Activated naive CD8-positive, alpha-beta T cell treated with anti-CD3 and anti-CD28 coated beads, Interleukin-2, amount 50 U/mL, for 24 hours (primary cell): ENCODE results near the gene CLIP1.
A peak's percentile ranks its signal among the peaks of the same experiment; 100 is the strongest.
"Not testable (repeated sequence)": the region's sequence is repeated elsewhere in the genome, so short reads cannot be mapped to it uniquely, and the experiment has no call there.

ENCODE experiments used
- ATAC-seq: fragments of 150-1000 bp; cut with Tn5 transposase; one replicate; pipeline ENCODE4 v1.10.0; 2021
- DNase-seq: peaks from one replicate; pipeline ENCODE4 v3.0.0; 2021
- H3K27ac Mint-ChIP-seq: one replicate; pipeline ENCODE4 v1.8.0; 2021; ENCODE audit warnings: mild to moderate bottlenecking, mixed read lengths
- H3K27me3 Mint-ChIP-seq: one replicate; pipeline ENCODE4 v1.8.0; 2021; ENCODE audit warnings: mixed read lengths
- H3K36me3 Mint-ChIP-seq: one replicate; pipeline ENCODE4 v1.8.0; 2021; ENCODE audit warnings: low read depth, mixed read lengths
- H3K4me1 Mint-ChIP-seq: one replicate; pipeline ENCODE4 v1.8.0; 2021; ENCODE audit warnings: mixed read lengths
- H3K4me3 Mint-ChIP-seq: one replicate; pipeline ENCODE4 v1.8.0; 2021; ENCODE audit warnings: mild to moderate bottlenecking, moderate library complexity, mixed read lengths
- H3K9me3 Mint-ChIP-seq: one replicate; pipeline ENCODE4 v1.8.0; 2021; ENCODE audit warnings: mixed read lengths

The CLIP1 gene

DNA sequence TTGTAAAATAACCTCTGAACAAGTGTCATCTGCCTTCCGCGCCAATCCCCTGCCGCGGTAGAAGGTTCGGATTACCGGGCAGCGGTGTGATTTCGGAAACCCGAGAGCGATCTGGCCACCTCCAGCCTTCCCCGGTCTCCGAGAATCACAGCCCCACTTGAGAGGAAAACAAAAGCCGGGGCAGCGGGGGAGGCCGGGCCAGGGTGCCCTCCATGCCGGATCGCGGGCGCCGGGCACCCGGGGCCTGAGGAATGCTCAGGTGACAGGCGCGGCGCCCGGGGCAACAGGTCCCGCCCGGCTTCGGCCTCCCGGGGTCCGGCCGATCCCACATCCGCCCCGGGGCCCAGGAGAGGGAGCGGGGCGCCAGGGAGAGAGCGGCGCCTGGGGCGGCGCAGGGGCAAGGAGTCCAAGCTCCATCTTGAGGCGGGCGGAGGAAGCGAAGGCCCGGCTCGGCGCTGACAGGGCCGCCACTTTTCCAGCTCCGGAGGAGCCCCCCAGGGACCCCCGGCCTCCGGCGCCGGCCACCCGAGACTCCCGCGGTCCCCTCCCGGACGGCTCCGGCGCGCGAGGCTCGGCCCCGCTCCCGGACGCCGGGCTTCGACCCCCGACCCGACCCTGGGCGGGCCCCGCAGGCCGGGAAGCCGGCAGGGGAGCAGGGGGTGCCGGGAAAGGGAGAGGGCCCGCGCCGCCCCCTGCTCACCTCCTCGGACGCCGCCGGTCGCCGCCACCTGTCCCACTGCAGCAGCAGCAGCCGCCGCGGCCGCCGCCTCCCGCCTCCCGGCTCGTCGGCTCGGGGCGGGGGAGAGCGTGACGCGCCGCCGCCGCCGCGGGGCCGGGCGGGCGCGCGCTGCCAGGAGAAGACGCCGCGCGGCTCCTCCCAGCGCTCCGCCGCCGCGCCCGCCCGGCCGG, at the start of gene CLIP1:
Gene CLIP1, minus strand, starts transcription at position 849 of the 909 bp plus-strand sequence. CDS start 42,217 bp downstream, outside the sequence.
- Mint-ChIP-seq H3K27ac (peak within 1 kb of the TSS; percentile 86), H3K4me3 (peak within 1 kb of the TSS; percentile 88), H3K27me3 (no peaks in the 10 kb centered on the region), H3K9me3 (no peaks in the 10 kb centered on the region), H3K4me1 (peaks cover 31% of the 10 kb centered on the region), H3K36me3 (no peaks in the 10 kb centered on the region)
- ATAC-seq, result peak; percentile 71
- peak; percentile 67 for DNase-seq

DNA sequence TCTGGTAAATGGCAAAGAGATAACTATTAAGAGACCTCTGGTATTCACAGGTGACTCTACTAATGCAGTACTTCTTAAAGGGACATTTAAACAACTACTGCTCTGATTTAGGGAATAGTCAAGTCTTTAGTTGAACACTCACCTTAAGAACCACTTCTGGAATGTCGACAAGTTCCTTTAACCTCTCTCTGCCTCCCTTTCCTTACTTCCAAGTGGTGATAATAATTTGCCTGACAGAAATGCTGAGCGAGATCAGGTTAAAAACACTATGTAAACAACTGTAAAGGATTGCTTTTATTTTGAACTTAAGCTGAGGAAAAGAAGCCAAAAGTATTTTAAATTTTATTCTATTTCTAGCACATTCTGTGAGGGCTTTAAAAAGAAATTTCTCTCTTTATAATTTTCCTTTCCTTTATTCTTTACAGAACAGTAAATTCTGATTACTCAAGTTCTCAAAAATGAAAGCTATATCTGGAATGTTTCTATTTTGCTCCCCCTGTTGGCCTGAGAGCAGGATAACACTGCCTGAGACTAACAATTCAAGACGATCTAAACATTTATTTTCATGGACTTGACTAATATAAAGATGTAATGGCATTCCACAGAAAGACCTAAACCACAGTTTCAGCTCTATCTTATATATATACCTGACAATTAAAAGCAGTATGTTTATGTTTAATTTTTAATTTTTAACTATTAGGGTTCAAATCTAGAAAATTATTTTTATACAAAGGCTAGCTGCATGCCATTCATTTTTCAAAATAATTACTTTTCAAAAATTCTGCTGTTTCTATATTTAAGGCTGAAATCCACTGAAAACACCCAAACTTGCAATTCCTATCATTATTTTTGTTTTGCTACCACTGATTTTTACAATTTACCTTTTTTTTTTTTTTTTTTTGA, 49.1 kb upstream of the CLIP1 start:
- Mint-ChIP-seq H3K36me3 (peaks cover 29% of the 10 kb centered on the region), H3K4me3 (no peak overlapping the region), H3K9me3 (no peaks in the 10 kb centered on the region), H3K27me3 (no peaks in the 10 kb centered on the region), H3K4me1 (peaks cover 32% of the 10 kb centered on the region), H3K27ac (no peak overlapping the region)
- ATAC-seq (no peak), DNase-seq (no peak)

DNA sequence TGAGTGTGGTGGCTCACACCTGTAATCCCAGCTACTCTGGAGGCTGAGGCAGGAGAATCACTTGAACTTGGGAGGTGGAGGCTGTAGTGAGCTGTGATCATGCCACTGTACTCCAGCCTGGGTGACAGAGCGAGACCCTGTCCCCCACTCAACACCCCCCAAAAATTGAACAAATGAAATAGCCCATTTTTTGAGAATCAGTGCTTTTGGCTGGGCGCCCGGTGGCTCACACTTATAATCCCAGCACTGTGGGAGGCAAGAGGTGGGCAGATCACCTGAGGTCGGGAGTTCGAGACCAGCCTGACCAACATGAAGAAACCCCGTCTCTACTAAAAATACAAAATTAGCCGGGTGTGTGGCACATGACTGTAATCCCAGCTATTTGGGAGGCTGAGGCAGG, 48.1 kb upstream of the CLIP1 start:
- peaks cover 19% of the 10 kb centered on the region for H3K36me3 Mint-ChIP-seq
- DNase-seq, H3K27ac Mint-ChIP-seq, ATAC-seq, H3K27me3 Mint-ChIP-seq, H3K4me3 Mint-ChIP-seq, H3K9me3 Mint-ChIP-seq: not testable (repeated sequence)
- peaks cover 27% of the 10 kb centered on the region for H3K4me1 Mint-ChIP-seq

DNA sequence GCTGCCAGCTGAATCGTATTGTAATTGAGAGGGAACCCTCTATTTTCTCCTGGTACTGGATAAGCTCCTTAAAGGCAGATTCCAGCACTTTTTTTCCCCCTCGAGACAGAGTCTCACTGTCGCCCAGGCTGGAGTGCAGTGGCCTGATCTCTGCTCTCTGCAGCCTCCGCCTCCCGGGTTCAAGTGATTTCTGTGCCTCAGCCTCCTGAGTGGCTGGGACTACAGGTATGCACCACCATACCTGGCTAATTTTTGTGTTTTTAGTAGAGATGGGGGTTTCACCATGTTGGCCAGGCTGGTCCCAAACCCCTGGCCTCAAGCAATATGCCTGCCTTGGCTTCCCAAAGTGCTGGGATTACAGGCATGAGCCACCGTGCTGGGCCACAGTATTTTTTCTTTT, 47.4 kb upstream of the CLIP1 start:
- ATAC-seq, H3K9me3 Mint-ChIP-seq, H3K27me3 Mint-ChIP-seq, H3K27ac Mint-ChIP-seq, DNase-seq, H3K4me3 Mint-ChIP-seq: not testable (repeated sequence)
- Mint-ChIP-seq H3K36me3 (peaks cover 15% of the 10 kb centered on the region), H3K4me1 (peaks cover 22% of the 10 kb centered on the region)

DNA sequence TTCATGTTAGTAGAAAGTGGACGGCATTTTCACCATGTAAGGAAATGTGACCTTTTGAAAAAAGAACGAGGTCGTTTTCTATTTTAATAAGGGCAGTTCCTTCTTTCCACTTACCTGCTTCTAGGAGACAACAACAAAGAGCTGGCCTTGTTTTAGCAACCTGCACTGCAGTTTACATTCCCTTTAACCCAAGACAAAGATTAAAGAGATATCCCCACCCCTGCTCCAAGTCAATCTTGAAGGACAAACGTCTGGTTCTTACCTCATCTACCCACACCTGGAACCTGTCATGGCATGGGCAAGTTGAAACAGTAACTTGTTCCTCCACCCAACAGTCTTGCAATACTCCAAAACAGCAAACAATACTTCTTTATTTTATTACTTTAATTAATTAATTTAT, 45.5 kb upstream of the CLIP1 start:
- peaks cover under 1% of the 10 kb centered on the region for H3K36me3 Mint-ChIP-seq
- no peaks in the 10 kb centered on the region for H3K27me3 Mint-ChIP-seq
- ATAC-seq (no peak), DNase-seq (no peak)
- no peaks in the 10 kb centered on the region for H3K9me3 Mint-ChIP-seq
- H3K4me3 Mint-ChIP-seq, result no peak overlapping the region
- H3K27ac Mint-ChIP-seq, result no peak overlapping the region
- peaks cover 7% of the 10 kb centered on the region for H3K4me1 Mint-ChIP-seq

DNA sequence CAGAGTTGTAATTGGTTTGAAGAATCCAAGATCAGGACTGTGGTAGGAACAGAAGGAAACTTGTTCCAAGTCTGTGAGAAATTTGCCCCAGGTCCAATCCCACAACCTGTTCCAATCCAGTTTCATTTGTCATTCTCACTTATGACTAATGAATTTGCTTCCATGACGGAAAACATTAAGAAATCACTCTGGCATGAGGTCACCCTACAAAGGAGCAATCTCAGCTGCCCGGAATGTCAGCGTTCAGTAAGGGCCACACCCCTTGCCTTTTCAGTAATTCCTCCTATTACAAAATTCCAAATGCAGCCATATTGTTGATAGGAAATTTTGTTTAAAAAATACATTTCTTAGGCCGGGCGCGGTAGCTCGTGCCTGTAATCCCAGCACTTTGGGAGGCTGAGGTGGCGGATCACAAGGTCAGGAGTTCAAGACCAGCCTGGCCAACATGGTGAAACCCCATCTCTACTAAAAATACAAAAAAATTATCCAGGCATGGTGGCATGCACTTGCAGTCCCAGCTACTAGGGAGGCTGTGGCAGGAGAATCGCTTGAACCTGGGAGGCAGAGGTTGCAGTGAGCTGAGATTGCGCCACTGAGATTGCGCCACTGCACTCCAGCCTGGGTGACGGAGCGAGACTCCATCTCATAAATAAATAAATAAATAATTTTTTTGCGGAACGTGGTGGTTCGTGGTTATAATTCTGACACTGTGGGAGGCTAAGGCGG, 42.0 kb upstream of the CLIP1 start:
- H3K9me3 Mint-ChIP-seq, ATAC-seq, H3K4me3 Mint-ChIP-seq, H3K27ac Mint-ChIP-seq, H3K4me1 Mint-ChIP-seq, DNase-seq, H3K36me3 Mint-ChIP-seq, H3K27me3 Mint-ChIP-seq: not testable (repeated sequence)

GRCh38 chr12:122460641-122461040, 38.2 kb upstream of the CLIP1 start:
- Mint-ChIP-seq H3K36me3 (no peaks in the 10 kb centered on the region), H3K4me3 (no peak overlapping the region), H3K9me3 (no peaks in the 10 kb centered on the region), H3K27ac (no peak overlapping the region), H3K4me1 (no peaks in the 10 kb centered on the region), H3K27me3 (no peaks in the 10 kb centered on the region)
- ATAC-seq (no peak), DNase-seq (no peak)

DNA sequence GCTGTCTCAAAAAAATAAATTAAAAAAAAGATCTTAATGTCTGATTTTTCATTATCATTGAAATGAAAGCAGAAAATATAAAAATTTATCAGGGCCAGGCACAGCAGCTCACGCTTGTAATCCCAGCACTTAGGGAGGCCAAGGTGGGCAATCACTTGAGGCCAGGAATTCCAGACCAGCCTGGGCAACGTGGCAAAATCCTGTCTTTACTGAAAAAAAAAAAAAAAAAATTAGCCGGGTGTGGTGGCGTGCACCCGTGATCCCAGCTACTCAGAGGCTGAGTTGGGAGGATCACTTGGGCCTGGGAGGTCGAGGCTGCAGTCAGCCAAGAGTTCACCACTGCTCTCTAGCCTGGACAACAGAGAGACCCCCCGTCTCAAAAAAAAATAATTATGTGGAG, 37.6 kb upstream of the CLIP1 start:
- Mint-ChIP-seq H3K4me1 (no peaks in the 10 kb centered on the region), H3K4me3 (no peak overlapping the region), H3K27ac (no peak overlapping the region), H3K36me3 (no peaks in the 10 kb centered on the region), H3K27me3 (no peaks in the 10 kb centered on the region), H3K9me3 (no peaks in the 10 kb centered on the region)
- DNase-seq, result no peak
- no peak for ATAC-seq

GRCh38 chr12:122459211-122459610, 36.7 kb upstream of the CLIP1 start:
- H3K4me1 Mint-ChIP-seq, result peaks cover 1% of the 10 kb centered on the region
- no peak for DNase-seq
- H3K9me3 Mint-ChIP-seq, result no peaks in the 10 kb centered on the region
- no peaks in the 10 kb centered on the region for H3K36me3 Mint-ChIP-seq
- no peak overlapping the region for H3K4me3 Mint-ChIP-seq
- no peak overlapping the region for H3K27ac Mint-ChIP-seq
- H3K27me3 Mint-ChIP-seq, result no peaks in the 10 kb centered on the region
- no peak for ATAC-seq

- Mint-ChIP-seq H3K27me3 (no peaks in the 10 kb centered on the region), H3K4me3 (no peak overlapping the region), H3K36me3 (no peaks in the 10 kb centered on the region), H3K27ac (no peak overlapping the region), H3K9me3 (no peaks in the 10 kb centered on the region), H3K4me1 (peaks cover 10% of the 10 kb centered on the region)
- DNase-seq (no peak), ATAC-seq (no peak)
Observed at GRCh38 chr12:122458105-122459035, 35.9 kb upstream of the CLIP1 start.

DNA sequence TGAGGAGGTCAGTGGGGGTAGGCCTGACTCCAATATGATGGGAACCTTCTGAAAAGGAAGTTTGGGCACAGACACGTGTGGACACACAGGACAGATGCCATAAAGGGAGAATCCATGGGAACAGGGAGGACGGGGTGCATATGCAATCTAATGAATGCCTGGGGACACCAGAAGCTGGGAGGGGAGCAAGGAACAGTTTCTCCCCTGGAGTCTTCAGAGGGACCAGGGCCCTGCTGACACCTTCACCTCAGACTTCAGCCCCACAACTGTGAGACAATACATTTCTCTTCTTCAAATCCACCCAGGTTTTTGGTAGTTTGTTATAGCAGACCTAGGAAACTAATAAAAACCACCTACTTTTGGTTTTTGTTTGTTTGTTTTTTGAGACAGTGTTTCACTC, 35.2 kb upstream of the CLIP1 start:
- H3K9me3 Mint-ChIP-seq, result no peaks in the 10 kb centered on the region
- H3K27me3 Mint-ChIP-seq, result no peaks in the 10 kb centered on the region
- H3K36me3 Mint-ChIP-seq, result no peaks in the 10 kb centered on the region
- no peak for DNase-seq
- peaks cover 17% of the 10 kb centered on the region for H3K4me1 Mint-ChIP-seq
- no peak for ATAC-seq
- H3K27ac Mint-ChIP-seq, result no peak overlapping the region
- no peak overlapping the region for H3K4me3 Mint-ChIP-seq

GRCh38 chr12:122454739-122455138, 32.3 kb upstream of the CLIP1 start:
- no peak overlapping the region for H3K4me3 Mint-ChIP-seq
- ATAC-seq (no peak), DNase-seq (no peak)
- H3K27me3 Mint-ChIP-seq, result no peaks in the 10 kb centered on the region
- no peaks in the 10 kb centered on the region for H3K36me3 Mint-ChIP-seq
- no peaks in the 10 kb centered on the region for H3K9me3 Mint-ChIP-seq
- peaks cover 24% of the 10 kb centered on the region for H3K4me1 Mint-ChIP-seq
- no peak overlapping the region for H3K27ac Mint-ChIP-seq

DNA sequence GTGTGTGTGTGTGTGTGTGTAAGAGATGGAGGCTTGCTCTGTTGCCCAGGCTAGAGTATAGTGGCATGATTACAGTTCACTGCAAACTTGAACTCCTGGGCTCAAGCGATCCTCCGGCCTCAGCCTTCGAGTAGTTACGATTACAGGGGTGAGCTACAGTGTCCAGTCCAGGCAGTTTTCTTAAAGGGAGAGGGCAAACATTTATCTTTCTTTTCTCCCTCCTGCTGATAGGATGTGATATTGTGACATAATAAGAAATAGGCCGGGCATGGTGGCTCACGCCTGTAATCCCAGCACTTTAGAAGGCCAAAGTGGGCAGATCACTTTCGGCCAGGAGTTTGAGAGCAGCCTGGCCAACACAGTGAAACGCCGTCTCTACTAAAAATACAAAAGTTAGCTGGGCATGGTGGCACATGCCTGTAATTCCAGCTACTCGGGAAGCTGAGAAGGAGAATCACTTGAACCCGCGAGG, 31.8 kb upstream of the CLIP1 start:
- peaks cover 24% of the 10 kb centered on the region for H3K4me1 Mint-ChIP-seq
- H3K27ac Mint-ChIP-seq, result peak overlapping the region; percentile 46
- H3K9me3 Mint-ChIP-seq, result no peaks in the 10 kb centered on the region
- no peaks in the 10 kb centered on the region for H3K27me3 Mint-ChIP-seq
- H3K36me3 Mint-ChIP-seq, result no peaks in the 10 kb centered on the region
- no peak for DNase-seq
- H3K4me3 Mint-ChIP-seq, result no peak overlapping the region
- no peak for ATAC-seq
